Naive thymus-derived CD4-positive, alpha-beta T cell (primary cell): ENCODE results near the gene GFM1. TPM values are rescaled to one million over a fixed set of nuclear protein-coding genes. Genes with fewer than 3 reads are reported as not detected.

Experiments used
- ATAC-seq: fragments of 150-1000 bp; cut with Tn5 transposase; 2 replicates; pipeline ENCODE4 v1.10.0; 2021; ENCODE audit warnings: mild to moderate bottlenecking, moderate library complexity
- CTCF ChIA-PET: fragments of 350-600 bp; sonication (Branson Sonifier 250); formaldehyde crosslinking; loops from one replicate; lab custom pipeline; 2021; ENCODE audit warnings: antibody characterized with exemption; lab: Charles Lee
- POLR2A ChIA-PET: fragments of 350-600 bp; sonication (Branson Sonifier 250); formaldehyde crosslinking; loops from one replicate; lab custom pipeline; 2021; ENCODE audit warnings: antibody characterized with exemption, inconsistent platforms; lab: Charles Lee
- DNase-seq, 9 donors: peaks; one replicate each; pipeline versions ENCODE4 v3.0.0 to v3.0.0-alpha.2; 2020 to 2022; ENCODE audit warnings: mixed read lengths in 1 of 9
- H3K27ac ChIP-seq: one replicate; pipeline ENCODE4 v1.7.0; 2013; ENCODE audit warnings: mild to moderate bottlenecking, low read depth, low read length, moderate library complexity
- H3K27me3 ChIP-seq, 2 donors: one replicate each; pipeline ENCODE4 v1.7.0; 2013; ENCODE audit warnings: low read length in 2 of 2, mild to moderate bottlenecking in 2 of 2, moderate library complexity in 2 of 2; ENCODE audit not compliant: control insufficient read depth in 2 of 2, insufficient read depth in 2 of 2
- H3K36me3 ChIP-seq, 3 experiments: 1 replicate in 2 of 3; 2 replicates in 1 of 3; pipeline ENCODE4 v1.7.0; 2013; ENCODE audit warnings: low read length in 3 of 3, mild to moderate bottlenecking in 3 of 3, moderate library complexity in 1 of 3; ENCODE audit not compliant: insufficient read depth in 3 of 3, control insufficient read depth in 2 of 3
- H3K4me1 ChIP-seq, 2 donors: one replicate each; pipeline ENCODE4 v1.7.0; 2013; ENCODE audit warnings: low read length in 2 of 2, mild to moderate bottlenecking in 2 of 2, moderate library complexity in 1 of 2; ENCODE audit not compliant: control insufficient read depth in 2 of 2, insufficient read depth in 2 of 2
- H3K4me3 ChIP-seq: 2 replicates; pipeline ENCODE4 v1.7.0; 2013; ENCODE audit warnings: mild to moderate bottlenecking, low read length
- H3K9me3 ChIP-seq, 3 experiments: 1 replicate in 2 of 3; 2 replicates in 1 of 3; pipeline ENCODE4 v1.7.0; 2013; ENCODE audit warnings: low read length in 3 of 3; ENCODE audit not compliant: control insufficient read depth in 2 of 3
- H3K27ac Mint-ChIP-seq, 9 donors: one replicate each; pipeline ENCODE4 v1.8.0; 2020 to 2022; ENCODE audit warnings: mixed read lengths in 9 of 9, mild to moderate bottlenecking in 8 of 9, moderate library complexity in 5 of 9, inconsistent platforms in 2 of 9
- H3K27me3 Mint-ChIP-seq, 5 donors: one replicate each; pipeline ENCODE4 v1.8.0; 2021 to 2022; ENCODE audit warnings: mixed read lengths in 5 of 5, mild to moderate bottlenecking in 1 of 5
- H3K36me3 Mint-ChIP-seq, 5 donors: one replicate each; pipeline ENCODE4 v1.8.0; 2020 to 2022; ENCODE audit warnings: mixed read lengths in 5 of 5, mild to moderate bottlenecking in 3 of 5, inconsistent platforms in 1 of 5
- H3K4me1 Mint-ChIP-seq, 7 donors: one replicate each; pipeline ENCODE4 v1.8.0; 2020 to 2022; ENCODE audit warnings: mixed read lengths in 7 of 7, mild to moderate bottlenecking in 3 of 7, inconsistent platforms in 1 of 7
- H3K4me3 Mint-ChIP-seq, 10 donors: one replicate each; pipeline ENCODE4 v1.8.0; 2020 to 2022; ENCODE audit warnings: mild to moderate bottlenecking in 10 of 10, mixed read lengths in 10 of 10, moderate library complexity in 6 of 10, inconsistent platforms in 2 of 10
- H3K9me3 Mint-ChIP-seq, 11 donors: one replicate each; pipeline ENCODE4 v1.8.0; 2020 to 2022; ENCODE audit warnings: mixed read lengths in 11 of 11, mild to moderate bottlenecking in 4 of 11, inconsistent platforms in 1 of 11, moderate library complexity in 1 of 11
- intact Hi-C, 2 donors: fragments of 100-400 bp; cut with micrococcal nuclease; formaldehyde crosslinking; loops; one replicate each; pipeline ENCODE4 v1.15.1; 2023
- polyA plus RNA-seq, 2 donors: library from polyadenylated mRNA; unstranded; fragments of 300-500 nt; fragmentation: Illumina TruSeq; gene quantifications; one replicate each; pipeline ENCODE4 v1.2.3, GENCODE V29; 2021
- total RNA-seq, 6 experiments: library from RNA in 5 of 6; stranded (reverse) in 5 of 6; gene quantifications; 1 replicate in 5 of 6; 2 replicates in 1 of 6; pipeline ENCODE4 v1.2.3 and lab custom pipeline; 2021 to 2026

Gene GFM1
- total and polyA plus RNA-seq, 7 experiments from 2014 or later = 32.9 to 43.4 (median 41.1) TPM

DNA sequence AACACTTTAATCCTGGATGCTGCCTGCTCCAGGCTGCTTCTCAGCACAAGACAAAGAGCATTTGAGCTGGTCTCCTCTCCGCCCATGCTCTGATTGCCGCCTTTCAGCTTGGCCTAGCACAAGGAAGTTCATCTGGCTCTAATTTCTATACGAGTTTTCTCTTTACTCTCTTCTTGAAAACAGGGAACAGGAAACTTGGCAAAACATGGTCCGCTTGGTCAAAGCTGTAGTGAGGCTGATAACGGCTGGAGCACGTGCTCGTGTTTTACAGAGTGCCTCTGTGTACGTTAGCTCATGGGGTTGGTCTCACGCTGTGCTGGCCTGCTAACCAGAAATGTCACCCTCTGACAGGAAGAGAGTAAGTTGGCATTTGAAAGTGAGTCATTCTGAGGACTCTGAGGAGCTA lies 68.8 kb downstream of the GFM1 start:
- Histone ChIP-seq H3K27ac (no peak overlapping the region), H3K4me3 (no peak overlapping the region), H3K36me3 (peaks cover 0 to 33% (median 0%) of the 10 kb centered on the region in 3 experiments), H3K27me3 (no peaks in the 10 kb centered on the region), H3K4me1 (no peaks in the 10 kb centered on the region), H3K9me3 (no peaks in the 10 kb centered on the region)
- H3K36me3 Mint-ChIP-seq = peaks cover 6 to 44% (median 27%) of the 10 kb centered on the region in 5 donors
- no peaks in the 10 kb centered on the region for H3K27me3 Mint-ChIP-seq
- H3K27ac Mint-ChIP-seq = no peak overlapping the region
- ChIA-PET POLR2A (no interaction called here), CTCF (interaction anchor here (0.7 to 1.2 kb wide), 3 partner anchors 8 to 14 kb away, joined by 3 to 4 read pairs (median 4); no protein-coding TSS in a partner anchor)
- H3K9me3 Mint-ChIP-seq = peaks cover 0 to 1% (median 0%) of the 10 kb centered on the region in 11 donors
- H3K4me3 Mint-ChIP-seq = no peak overlapping the region
- peaks cover 4 to 16% (median 8%) of the 10 kb centered on the region in 7 donors for H3K4me1 Mint-ChIP-seq
- DNase-seq = no peak
- peak; percentile 53 for ATAC-seq
- intact Hi-C loops = no loop called here

DNA sequence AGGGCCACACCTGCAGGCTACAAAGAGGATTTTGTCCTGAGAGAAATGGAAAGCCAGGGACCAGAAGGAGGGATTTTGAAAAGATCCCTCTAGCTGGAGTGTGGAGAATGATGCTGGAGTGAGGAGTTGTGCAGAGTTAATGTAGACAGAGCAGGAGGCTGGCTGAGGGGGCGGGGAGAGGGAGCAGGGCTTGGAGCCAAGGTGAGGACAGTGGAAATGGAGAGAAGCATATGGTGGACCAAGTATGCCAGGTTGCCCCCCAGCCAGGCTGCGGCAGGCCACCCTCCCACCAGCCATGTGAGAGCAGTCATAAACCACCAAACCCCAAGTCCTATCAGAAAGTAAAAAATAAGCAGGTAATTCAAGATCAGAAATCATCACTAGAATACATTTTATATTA lies 73.2 kb downstream of the GFM1 start:
- Mint-ChIP-seq H3K27me3 (no peaks in the 10 kb centered on the region), H3K4me3 (peak overlapping the region in 1 of 10 donors; percentile 43), H3K27ac (peak overlapping the region in 3 of 9 donors; percentile 35 to 77 (median 63)), H3K9me3 (peaks cover 0 to 1% (median 0%) of the 10 kb centered on the region in 11 donors), H3K36me3 (peaks cover 6 to 30% (median 14%) of the 10 kb centered on the region in 5 donors), H3K4me1 (peaks cover 19 to 41% (median 30%) of the 10 kb centered on the region in 7 donors)
- DNase-seq = no peak
- ChIA-PET POLR2A (no interaction called here), CTCF (interaction anchor here (0.7 to 1.0 kb wide), 2 partner anchors 10 to 14 kb away, joined by 3 to 5 read pairs; no protein-coding TSS in a partner anchor)
- no peak for ATAC-seq
- peaks cover 9 to 16% of the 10 kb centered on the region in 2 donors for H3K4me1 ChIP-seq
- H3K27me3 ChIP-seq = no peaks in the 10 kb centered on the region
- H3K9me3 ChIP-seq = no peaks in the 10 kb centered on the region
- H3K27ac ChIP-seq = no peak overlapping the region
- H3K4me3 ChIP-seq = no peak overlapping the region
- intact Hi-C loops = loop anchor here in 1 of 2 donors (1.0 kb wide), 1 partner anchor 35 kb away; no protein-coding TSS in a partner anchor
- peaks cover 0 to 9% (median 0%) of the 10 kb centered on the region in 3 experiments for H3K36me3 ChIP-seq

GRCh38 chr3:158718490-158719170 lies 74.3 kb downstream of the GFM1 start:
- Mint-ChIP-seq H3K4me1 (peaks cover 19 to 51% (median 37%) of the 10 kb centered on the region in 7 donors), H3K27me3 (no peaks in the 10 kb centered on the region), H3K36me3 (peaks cover 6 to 22% (median 14%) of the 10 kb centered on the region in 5 donors), H3K4me3 (no peak overlapping the region), H3K9me3 (peaks cover 0 to 1% (median 0%) of the 10 kb centered on the region in 11 donors), H3K27ac (peak overlapping the region in 2 of 9 donors; percentile 7 to 21)
- Histone ChIP-seq H3K27me3 (no peaks in the 10 kb centered on the region), H3K36me3 (no peaks in the 10 kb centered on the region), H3K27ac (no peak overlapping the region), H3K9me3 (no peaks in the 10 kb centered on the region), H3K4me3 (no peak overlapping the region), H3K4me1 (peaks cover 15 to 25% of the 10 kb centered on the region in 2 donors)
- CTCF ChIA-PET = interaction anchor here (0.6 to 1.4 kb wide), 2 partner anchors 9 to 74 kb away, joined by 3 to 9 read pairs; partner anchors contain the start of gene GFM1
- no peak for ATAC-seq
- POLR2A ChIA-PET = no interaction called here
- intact Hi-C loops = no loop called here
- DNase-seq = no peak

- no peaks in the 10 kb centered on the region for H3K36me3 ChIP-seq
- POLR2A ChIA-PET = interaction anchor here (0.5 to 1.1 kb wide), 2 partner anchors 81 to 1907 kb away, joined by 3 to 4 read pairs; no protein-coding TSS in a partner anchor
- CTCF ChIA-PET = interaction anchor here (0.7 to 1.9 kb wide), 4 partner anchors 50 to 1102 kb away, joined by 3 to 5 read pairs (median 3); partner anchors contain the start of genes GFM1 and LXN
- H3K4me1 ChIP-seq = peaks cover 15 to 25% of the 10 kb centered on the region in 2 donors
- H3K27ac ChIP-seq = no peak overlapping the region
- H3K9me3 ChIP-seq = no peaks in the 10 kb centered on the region
- Mint-ChIP-seq H3K27me3 (no peaks in the 10 kb centered on the region), H3K36me3 (peaks cover 5 to 18% (median 13%) of the 10 kb centered on the region in 5 donors), H3K4me1 (peaks cover 19 to 68% (median 40%) of the 10 kb centered on the region in 7 donors), H3K4me3 (peak overlapping the region in 6 of 10 donors; percentile 13 to 79 (median 64)), H3K27ac (peak overlapping the region in 7 of 9 donors; percentile 22 to 95 (median 93)), H3K9me3 (no peaks in the 10 kb centered on the region)
- H3K4me3 ChIP-seq = no peak overlapping the region
- H3K27me3 ChIP-seq = no peaks in the 10 kb centered on the region
- ATAC-seq (no peak), DNase-seq (peak in 5 of 9 donors; percentile 19 to 52 (median 36))
- intact Hi-C loops = loop anchor here (5.0 kb wide), 2 partner anchors 80 to 1675 kb away; partner anchors contain the start of genes GFM1 (in 1 of the 2), IFT80 (in 1 of the 2) and SMC4 (in 1 of the 2)
Observed at GRCh38 chr3:158722108-158722507, 77.8 kb downstream of the GFM1 start.

DNA sequence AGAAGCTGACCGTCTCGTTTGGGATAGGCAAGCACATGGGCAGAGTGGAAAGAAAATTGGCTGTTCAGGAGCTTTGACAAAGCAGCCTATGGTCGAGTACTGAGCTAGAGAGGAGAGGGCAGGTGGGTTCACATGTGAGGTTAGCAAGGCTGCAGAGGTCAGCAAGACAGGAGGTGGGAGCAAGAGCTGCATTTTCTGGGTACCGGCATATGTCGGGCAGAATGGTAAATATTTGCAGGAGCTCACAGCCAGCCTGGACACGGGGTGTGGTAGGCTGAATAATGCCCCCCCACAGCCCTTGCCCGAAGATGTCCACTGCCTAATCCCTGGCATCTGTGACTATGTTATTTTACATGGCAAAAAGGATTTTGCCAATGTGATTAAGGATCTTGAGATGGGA lies 79.7 kb downstream of the GFM1 start:
- no peaks in the 10 kb centered on the region for H3K27me3 Mint-ChIP-seq
- ATAC-seq (no peak), DNase-seq (no peak)
- CTCF ChIA-PET = interaction anchor here (0.8 to 1.0 kb wide), 2 partner anchors 10 to 68 kb away, joined by 4 read pairs; no protein-coding TSS in a partner anchor
- intact Hi-C loops = loop anchor here (1.0 to 5.0 kb wide), 3 partner anchors 52 to 1673 kb away; partner anchors contain the start of genes GFM1 (in 1 of the 2), IFT80 (in 1 of the 2), LXN (in 1 of the 2) and SMC4 (in 1 of the 2)
- H3K36me3 ChIP-seq = no peaks in the 10 kb centered on the region
- H3K4me3 Mint-ChIP-seq = no peak overlapping the region
- no peaks in the 10 kb centered on the region for H3K9me3 Mint-ChIP-seq
- peaks cover 24 to 83% (median 52%) of the 10 kb centered on the region in 7 donors for H3K4me1 Mint-ChIP-seq
- POLR2A ChIA-PET = interaction anchor here (1.0 to 1.3 kb wide), 3 partner anchors 9 to 78 kb away, joined by 3 read pairs; no protein-coding TSS in a partner anchor
- H3K9me3 ChIP-seq = no peaks in the 10 kb centered on the region
- peaks cover 0 to 18% (median 7%) of the 10 kb centered on the region in 5 donors for H3K36me3 Mint-ChIP-seq
- H3K27me3 ChIP-seq = no peaks in the 10 kb centered on the region
- no peak overlapping the region for H3K4me3 ChIP-seq
- H3K27ac Mint-ChIP-seq = peak overlapping the region; percentile 3 to 95 (median 93)
- H3K27ac ChIP-seq = peak overlapping the region; percentile 16
- peaks cover 19 to 25% of the 10 kb centered on the region in 2 donors for H3K4me1 ChIP-seq

DNA sequence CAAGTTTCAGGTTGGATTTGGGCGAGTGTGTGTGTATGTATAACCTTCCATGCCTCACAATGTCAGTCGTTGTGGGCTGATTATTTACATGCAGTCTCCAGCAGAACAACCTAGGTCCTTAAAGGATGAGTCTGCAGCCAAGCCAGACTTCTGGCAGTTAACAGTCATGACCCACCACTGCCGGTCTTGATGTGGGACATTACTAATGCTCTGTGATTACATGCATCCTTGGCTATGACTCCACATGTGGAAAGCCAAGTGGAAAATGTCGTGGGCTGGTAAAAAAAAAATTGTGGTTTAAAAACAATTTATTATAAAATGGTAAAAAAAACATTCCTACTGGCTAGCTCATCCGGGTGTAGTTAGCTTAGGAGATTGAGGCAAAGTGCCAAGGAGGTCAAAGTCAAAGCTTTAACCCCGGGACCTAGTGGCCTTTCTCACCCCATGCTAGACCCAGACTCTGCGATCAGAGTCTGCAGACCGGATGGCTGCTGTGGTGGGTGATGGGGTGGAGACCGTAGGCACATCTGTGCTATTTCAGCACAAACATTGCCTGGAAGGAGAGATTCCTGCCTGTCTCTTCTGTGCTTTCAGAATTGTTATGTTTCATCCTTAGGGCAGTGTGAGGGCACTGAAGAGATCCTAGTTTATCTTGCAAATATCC lies 81.2 kb downstream of the GFM1 start:
- ChIA-PET CTCF (interaction anchor here (1.3 to 4.7 kb wide), 3 partner anchors 27 to 76 kb away, joined by 3 to 42 read pairs (median 4); no protein-coding TSS in a partner anchor), POLR2A (interaction anchor here (1.4 kb wide), 1 partner anchor 76 kb away, joined by 4 read pairs; the partner anchor contains the start of gene MFSD1)
- peak overlapping the region in 8 of 9 donors; percentile 3 to 95 (median 86) for H3K27ac Mint-ChIP-seq
- no peak for ATAC-seq
- H3K27ac ChIP-seq = no peak overlapping the region
- H3K9me3 Mint-ChIP-seq = no peaks in the 10 kb centered on the region
- intact Hi-C loops = loop anchor here (2.0 kb wide), 4 partner anchors 53 to 1673 kb away; partner anchors contain the start of genes IFT80 (in 1 of the 2), LXN (in 1 of the 2) and SMC4 (in 1 of the 2)
- DNase-seq = no peak
- no peaks in the 10 kb centered on the region for H3K27me3 ChIP-seq
- peaks cover 0 to 15% (median 4%) of the 10 kb centered on the region in 5 donors for H3K36me3 Mint-ChIP-seq
- no peaks in the 10 kb centered on the region for H3K36me3 ChIP-seq
- no peak overlapping the region for H3K4me3 ChIP-seq
- H3K4me1 ChIP-seq = peaks cover 19 to 25% of the 10 kb centered on the region in 2 donors
- no peak overlapping the region for H3K4me3 Mint-ChIP-seq
- H3K9me3 ChIP-seq = no peaks in the 10 kb centered on the region
- H3K27me3 Mint-ChIP-seq = no peaks in the 10 kb centered on the region
- H3K4me1 Mint-ChIP-seq = peaks cover 23 to 73% (median 44%) of the 10 kb centered on the region in 7 donors
